Activated naive CD4-positive, alpha-beta T cell treated with Interleukin-2 at 50 U/mL for 16 hours (primary cell): Measurements from ENCODE around the gene INTS7.
"Not testable (repeated sequence)": the region's sequence is repeated elsewhere in the genome, so short reads cannot be mapped to it uniquely, and the experiment has no call there.

Experiments used
- DNase-seq: peaks from one replicate; pipeline ENCODE4 v3.0.0-alpha.2; 2020

INTS7 gene

DNA sequence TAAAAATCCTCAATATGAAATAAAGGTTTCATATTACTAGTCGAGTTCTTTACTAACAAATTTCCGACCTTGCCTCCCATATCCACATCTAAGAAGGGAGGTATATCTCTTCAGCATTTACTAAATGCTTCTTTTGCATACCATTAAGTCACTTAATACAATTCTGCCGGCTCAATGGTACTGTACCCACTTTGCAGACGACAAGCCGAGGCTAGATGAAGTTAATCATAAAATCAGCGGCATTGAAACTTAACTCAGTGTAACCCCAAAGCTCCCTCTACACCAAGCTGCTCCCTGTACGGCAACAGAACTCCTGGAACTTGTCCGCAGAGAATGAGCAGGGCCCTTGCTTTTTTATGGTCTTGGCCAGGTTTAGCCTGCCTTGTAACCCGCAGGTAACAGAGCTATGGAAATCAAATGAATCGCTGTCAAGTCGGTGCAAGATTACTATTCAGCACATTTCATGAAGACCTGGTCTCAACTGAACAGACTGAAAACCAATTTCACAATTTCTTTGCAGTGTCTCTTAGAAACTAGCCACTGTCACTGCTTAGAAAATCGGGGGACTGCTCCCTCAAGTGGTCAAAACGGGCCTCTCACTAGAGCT is 738 bp downstream of the INTS7 start:
- no peak for DNase-seq

DNA sequence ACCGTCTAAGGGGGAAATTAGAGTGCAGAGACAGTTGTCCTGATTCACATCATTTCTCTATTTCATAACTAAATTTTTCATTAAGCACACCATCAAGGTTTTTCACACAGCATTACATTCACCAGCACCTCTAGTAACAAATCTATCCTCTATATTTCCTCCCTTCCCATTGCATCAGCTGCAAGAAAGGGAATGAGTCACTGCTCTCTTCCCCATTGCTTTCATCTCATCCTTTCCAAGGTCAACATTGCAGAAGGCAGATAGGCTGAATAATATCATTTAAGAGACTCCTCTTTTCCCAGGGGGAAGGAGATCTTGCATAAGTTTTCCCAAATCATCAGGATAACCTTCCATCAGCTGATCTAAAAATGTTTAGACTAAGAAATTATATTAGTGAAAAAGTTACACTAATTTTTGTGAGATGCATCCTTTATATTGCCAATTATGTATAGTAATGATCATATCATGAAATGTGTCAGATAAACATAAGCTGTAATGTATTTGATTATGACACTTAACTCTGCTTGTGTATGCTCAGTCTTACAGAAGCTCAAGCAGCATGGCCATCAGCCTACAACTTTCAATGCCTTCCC is 4.3 kb downstream of the INTS7 start:
- DNase-seq: no peak

DNA sequence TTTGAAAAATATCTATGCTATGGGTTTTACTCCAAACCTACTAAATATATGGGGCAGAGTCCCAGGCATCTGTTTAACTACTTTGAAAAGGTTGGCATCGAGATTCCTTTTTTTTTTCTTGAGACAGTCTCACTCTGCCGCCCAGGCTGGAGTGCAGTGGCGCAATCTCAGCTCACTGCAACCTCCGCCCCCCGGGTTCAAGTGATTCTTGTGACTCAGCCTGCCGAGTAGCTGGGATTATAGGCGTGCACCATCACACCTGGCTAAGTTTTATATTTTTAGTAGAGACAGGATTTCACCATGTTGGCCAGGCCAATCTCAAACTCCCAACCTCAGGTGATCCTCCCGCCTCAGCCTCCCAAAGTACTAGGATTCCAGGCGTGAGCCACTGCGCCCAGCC is 7.6 kb downstream of the INTS7 start:
- not testable (repeated sequence) for DNase-seq

DNA sequence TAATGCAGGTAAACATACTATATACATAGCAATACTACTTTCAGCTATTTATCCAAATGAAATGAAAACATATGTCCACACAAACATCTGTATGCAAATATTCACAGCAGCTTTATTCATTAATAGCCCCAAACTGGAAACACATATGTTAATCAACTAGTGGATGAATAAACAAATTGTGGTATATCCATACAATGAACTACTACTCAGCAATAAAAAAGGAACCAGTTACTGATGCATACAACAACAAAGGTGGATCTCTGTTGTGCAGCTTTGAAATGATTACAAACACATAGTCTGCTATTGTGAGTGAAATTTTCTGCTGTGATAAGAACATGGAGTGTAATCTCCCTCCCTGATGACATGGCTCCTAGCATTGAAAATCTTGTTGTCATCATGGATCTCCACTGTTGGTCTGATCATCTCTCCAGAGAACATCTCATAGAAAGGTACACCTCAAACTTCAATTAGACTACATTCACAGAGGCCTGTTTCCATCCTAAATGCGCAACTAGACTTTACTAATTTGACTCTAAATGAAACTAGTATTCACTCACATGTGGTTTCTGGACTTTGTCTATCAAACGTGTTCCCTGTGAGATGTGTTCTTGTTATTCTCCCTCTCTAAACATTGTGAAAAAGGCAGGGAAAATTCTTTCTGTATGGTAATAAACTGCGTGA is 10.7 kb downstream of the INTS7 start:
- no peak for DNase-seq

DNA sequence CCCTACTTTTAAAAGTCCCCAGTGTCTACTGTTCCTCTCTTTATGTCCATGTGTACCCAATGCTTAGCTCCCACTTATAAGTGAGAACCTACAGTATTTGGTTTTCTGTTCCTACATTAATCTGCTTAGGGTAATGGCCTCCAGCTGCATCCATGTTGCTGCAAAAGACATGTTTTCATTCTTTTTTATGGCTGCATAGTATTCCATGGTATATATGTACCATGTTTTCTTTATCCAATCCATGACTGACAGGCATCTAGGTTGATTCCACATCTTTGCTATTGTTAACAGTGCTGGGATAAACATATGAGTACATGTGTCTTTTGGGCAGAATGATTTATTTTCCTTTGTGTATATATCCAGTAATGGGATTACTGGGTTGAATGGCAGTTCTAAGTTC is 12.4 kb downstream of the INTS7 start:
- not testable (repeated sequence) for DNase-seq

DNA sequence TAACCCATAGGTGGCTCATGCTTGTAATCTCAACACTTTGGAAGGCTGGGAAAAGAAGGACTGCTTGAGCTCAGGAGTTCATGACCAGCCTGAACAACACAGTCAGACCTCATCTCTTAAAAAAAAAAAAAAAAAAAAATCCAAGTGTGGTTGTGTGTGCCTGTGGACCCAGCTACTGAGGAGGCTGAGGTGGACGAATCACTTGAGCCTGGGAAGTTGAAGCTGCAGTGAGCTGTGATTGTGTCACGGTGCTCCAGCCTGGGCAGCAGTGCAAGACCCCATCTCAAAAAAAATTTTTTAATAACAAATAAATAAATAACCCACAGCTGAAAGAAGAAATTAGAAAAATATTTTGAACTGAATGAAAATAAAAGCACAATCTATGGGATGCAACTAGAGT is 13.8 kb downstream of the INTS7 start:
- DNase-seq: no peak

DNA sequence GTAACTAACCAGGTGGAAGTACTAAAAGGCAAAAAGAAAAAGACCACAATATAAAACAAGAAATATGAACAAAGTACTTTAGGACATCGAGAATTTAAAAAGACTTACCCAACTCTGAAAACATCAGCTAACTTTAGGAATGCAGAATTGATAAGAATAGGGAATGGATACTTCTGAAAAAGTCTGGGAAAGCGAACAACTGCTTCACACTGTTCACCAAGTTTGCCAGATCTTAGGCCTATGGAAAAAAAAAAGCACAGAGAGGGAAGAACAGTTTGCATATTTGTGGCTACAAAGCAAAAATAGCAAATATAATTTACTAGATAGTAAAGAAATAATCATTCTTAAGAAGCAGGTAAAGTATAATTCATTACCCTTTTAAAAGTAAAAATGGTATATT is 14.4 kb downstream of the INTS7 start:
- no peak for DNase-seq

DNA sequence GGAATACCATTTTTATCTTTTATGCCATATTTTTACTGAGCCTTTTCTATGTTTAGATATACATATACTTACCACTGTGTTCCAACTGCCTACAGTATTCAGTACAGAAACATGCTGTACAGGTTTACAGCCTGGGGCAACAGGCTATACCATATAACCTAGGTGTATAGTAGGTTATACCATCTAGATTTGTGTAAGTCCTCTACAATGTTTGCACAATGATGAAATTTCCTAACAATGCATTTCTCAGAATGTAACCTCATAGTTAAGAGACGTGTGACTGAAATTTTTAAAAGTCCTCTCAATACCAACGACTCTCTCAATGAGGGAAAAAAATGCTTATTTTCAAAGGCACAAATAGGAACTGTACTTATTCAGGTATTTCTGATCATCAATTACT is 21.7 kb downstream of the INTS7 start:
- no peak for DNase-seq

DNA sequence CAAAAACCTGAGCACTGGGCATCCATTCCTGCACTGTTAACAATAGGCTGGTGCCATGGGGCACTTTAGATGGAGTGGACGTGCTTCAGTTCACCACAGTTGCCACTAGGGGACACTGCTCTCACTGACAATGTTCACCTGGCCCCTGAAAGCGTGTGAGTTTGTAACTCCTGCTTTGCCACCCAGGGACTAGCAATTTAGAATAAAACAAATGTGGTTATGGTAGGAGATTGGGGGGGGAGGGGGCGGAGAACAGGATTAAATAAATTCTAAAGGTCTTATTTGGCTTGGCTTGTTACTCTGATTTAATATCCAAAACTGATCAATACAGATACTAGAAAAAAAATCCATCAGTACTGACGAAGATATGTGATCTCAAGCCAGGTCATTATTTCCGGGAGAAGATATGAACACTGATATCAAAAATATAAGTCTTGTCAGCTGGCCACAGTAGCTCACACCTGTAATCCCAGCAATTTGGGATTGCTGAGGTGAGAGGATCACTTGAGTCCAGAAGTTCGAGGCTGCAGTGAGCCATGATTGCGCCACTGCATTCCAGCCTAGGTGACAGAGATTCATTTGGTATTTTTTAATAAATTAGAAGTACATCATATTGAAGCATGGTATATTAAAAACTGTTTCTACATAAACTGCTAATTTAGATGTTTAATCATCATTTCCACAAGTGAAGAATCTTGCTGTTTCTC is 23.2 kb downstream of the INTS7 start:
- peak; percentile 69 for DNase-seq

DNA sequence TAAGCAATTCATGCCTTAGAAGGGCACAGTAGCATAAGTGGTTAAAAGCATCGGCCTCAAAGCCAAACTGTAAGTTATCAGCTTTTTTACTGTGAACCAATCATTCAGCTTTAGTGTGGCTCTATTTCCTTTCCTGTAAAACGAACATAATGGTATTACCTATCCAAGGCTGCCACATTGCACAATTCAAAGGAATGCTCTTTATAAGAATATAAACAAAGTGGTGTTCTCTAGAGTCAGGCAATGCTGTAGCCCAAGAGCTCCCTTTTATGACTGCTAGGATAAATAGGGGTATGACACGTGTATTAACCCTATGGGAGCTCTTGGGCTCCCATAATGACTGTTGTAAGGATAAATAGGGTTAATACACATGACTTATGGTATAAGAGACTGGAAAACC is 25.4 kb downstream of the INTS7 start:
- DNase-seq: no peak

DNA sequence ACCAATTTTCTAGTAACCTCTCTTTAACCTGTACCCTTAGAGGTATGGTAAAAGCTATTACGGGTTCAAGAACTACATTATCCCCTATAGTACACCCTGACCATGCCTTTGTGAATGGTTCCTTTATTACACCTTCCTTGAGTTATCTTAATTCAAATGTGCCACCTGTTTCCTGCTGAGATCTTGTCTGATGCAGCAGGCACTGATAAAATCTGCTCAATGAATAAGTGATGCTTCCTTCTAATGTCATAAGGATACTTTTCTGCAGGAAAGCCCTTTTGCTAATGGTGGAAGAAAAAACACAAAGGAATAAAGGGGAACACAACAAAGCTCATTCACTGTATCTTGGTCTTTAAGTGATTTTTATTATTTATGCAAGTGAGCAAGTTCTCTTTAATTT is 25.8 kb downstream of the INTS7 start:
- DNase-seq: no peak

DNA sequence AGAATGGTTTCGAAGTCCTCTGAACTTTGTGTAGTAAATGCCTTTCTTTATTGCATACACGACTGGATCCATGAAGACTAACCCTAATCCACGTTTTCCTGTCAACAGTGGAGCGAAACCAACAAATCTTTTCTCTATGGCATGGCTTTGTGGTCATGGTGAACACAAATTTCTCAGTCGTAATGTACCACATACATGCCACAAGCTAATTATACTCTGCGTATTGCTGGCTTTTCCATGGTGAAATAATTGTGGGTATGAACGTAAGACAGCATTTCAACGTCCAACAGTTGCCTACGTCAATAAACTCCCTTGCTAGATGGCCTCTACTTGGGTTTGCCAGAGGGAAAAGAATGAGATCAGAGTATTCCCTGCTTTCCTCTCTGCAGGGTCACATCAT is 27.5 kb downstream of the INTS7 start:
- no peak for DNase-seq

DNA sequence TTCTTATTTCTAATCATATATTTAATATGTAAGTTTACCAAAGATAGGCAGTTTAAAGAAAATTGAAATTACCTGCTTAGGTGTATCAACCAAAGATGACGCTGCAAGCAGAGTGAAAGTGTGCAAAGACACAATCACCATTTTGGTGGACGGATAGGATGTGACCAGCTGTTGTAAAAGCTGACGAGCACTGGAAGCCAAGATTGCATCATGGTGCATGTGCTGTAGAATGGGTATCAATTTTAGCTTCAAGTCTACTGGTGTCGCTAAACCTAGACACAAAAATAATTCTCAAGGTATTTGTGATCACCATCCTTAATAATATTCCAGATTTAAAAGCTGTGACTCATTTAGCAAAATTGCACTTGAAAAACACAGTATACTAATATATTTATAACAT is 28.2 kb downstream of the INTS7 start:
- DNase-seq: no peak

DNA sequence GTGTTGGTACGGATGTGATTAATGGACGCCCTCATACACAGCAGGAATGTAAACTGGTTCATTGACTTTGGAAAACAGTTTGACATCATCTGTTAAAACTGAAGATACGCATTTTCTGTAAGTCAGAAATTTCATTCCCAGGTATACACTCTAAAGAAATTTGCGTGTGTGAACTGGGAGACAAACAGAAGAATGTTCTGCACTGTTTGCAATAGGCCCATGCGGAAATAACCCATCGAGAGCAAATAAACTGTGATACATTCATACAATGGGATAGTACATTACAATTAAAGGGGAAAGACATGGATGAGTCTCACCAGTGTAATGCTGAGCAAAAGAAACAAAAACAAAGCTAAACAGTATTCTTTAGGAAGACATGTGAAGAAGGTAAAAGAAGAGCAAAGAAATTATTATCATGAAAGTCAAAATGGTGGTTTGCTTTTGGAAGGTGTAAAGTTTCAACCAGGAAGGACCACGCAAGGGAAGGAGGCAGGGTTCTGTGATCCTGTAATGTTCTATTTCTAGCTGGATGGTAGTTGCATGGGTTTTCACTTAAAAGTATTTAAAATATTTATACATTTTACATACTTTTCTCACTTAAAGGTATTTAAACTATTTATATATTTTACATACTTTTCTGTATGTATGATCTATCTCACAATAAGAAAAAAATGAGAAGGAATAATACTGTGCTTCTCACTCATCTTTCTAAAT is 30.3 kb downstream of the INTS7 start:
- no peak for DNase-seq

DNA sequence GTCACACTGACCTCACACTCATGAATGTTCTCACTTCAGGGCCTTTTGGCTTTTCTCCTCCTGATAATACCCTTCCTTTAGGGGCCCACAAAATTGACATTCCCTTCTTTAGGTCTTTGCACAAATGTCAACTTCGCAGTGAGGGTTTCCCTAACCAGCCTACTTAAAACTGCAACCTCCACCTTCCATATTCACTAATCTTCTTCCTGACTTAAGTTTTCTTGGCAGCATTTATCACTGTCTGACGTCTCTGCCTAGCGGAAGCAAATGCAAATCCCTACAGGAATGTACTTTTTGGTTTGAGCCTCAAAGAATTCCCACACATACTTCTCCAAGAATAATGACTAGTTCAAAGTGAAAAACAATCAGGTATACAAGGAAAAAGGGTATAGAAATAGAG is 32.8 kb downstream of the INTS7 start:
- DNase-seq: no peak

DNA sequence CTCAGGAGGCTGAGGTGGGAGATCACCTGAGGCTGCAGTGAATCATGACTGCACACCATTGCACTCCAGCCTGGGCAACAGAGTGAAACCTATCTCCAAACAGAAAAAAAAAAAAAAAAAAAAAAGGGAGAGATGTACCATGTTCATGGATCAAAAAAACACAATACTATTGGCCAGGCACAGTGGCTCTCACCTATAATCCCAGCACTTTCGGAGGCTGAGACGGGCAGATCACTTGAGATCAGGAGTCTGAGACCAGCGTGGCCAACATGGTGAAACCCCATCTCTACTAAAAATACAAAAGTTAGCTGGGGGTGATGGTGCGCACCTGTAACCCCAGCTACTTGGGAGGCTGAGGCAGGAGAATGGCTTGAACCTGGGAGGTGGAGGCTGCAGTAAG is 37.9 kb downstream of the INTS7 start:
- not testable (repeated sequence) for DNase-seq

DNA sequence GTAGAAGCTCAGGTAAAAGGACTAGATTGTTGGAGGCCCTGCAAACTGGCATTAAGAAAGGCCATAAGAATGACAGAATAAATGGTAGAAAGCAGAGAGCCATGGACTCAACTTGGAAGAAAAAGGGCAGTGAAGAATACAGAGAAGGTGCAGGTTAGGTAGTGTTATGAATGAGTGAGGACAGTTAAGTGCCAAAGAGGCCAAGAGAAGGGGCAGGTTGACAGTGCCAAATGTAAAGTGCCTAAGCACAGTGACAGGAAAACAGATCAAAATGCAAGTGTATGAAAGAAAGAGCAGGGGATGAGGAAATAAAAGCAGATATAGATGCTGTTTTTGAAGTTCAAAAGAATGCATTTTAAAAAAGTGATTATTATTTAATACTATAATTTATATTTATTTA is 43.7 kb downstream of the INTS7 start:
- DNase-seq: no peak

DNA sequence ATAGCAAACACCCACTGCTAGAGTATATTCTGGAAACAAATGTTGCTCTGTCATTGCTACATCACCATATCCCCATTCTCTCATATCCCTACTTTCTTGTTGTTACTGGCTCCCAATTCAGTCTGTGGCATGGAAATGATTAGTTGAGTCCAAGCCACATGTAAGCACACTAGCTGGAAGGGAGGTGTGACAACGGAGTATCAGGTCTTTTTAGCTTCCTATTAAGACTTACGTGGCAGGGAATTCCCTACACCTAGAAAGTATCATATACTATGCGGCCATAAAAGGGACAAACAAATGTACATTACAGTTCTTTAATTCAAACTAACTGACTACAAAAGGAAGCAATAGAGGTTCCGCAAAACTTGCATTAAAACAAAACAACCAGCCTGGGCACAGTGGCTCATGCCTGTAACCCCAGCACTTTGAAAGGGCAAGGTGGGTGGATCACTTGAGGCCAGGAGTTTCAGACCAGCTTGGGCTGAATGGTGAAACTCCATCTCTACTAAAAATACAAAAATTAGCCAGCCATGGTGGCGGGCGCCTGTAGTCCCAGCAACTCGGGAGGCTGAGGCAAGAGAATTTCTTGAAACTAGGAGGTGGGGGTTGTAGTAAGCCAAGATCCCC is 48.6 kb downstream of the INTS7 start:
- no peak for DNase-seq

DNA sequence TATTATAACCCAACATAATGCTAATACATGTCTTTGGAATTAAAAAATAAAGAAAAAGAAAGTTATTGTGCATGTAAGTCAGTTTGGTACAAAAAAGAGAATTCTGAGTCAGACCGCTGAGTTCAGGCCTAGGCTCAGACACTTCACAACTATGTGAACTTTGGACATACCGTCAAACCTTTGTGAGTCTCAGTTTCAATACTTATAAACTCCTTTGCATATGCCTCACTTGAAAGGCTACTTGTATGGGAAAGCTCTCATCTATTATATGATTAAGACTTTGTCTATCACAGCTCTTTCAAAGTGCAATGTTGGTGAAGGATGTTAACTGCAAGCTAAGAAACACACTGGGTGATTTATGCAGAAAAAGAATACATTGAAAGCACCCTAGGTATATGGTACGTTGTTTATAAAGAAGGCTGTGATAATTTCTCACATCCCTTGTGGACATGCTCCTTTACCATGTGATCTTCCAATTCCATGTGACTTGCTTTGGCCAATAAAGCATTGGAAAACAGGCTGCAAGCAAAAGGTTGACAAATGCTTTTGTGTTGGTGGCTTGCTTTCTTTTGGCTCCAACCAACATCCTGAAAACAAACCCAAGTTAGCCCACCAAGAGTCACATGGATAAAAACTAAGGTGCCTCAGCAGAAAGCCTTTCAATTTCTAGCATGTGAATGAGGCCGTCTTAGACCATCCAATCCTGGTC is 49.6 kb downstream of the INTS7 start:
- no peak for DNase-seq

DNA sequence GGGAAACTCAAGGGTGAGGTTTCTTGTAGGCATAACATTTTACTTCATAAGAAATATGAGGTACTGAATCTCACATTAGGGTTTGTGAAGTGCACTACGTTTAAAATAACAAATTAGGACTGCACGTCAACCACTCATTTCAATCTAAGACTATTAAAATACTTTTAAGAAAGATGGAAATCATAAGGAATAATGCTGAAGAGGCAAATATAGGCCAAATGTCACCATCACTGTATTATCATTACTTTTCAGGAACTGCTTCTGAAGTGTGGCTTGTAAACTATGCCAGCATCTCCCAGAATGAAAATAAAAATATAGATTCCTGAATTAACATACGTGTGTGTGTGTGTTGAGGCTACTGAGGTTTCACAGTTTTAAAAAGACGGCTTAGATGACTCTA is 56.8 kb downstream of the INTS7 start:
- DNase-seq: no peak

DNA sequence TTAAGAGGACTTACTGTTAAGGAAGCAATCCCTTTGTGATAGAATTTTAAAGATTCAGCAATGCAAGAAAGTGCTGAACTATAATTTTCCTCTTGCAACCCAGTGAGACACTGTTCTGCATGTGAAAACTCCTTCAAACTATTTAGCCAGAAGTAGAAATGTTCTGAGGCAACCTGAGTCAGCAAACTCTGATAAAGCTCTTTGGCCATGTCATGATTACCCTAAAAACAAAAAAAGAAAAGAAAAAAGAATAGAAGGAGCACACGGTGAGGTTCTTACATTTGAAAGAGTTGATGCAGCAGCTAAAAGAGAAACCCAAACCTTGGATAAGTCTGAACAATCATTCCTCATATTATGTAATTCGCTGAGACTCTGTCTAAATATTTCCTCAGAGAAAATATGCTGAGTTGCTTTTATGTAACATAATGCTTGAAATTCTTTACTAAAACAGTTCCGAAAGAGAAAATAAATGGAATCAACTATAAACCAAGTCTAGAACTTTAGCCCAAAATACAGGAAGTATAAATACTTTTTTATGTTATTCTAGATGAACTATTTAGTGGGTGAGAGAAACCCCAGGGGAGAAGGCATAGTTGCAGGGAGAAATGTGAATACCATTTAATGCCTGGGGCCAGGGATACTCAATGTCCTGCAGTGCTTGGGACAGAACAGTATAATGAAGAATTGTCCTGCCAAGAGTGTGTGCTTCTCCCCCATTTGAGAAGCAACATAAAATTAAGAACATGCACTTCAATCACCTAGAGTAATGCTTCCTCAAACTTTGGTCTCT is 60.0 kb downstream of the INTS7 start:
- no peak for DNase-seq
